Gastrocnemius medialis (tissue), 4 donors: ENCODE data around the gene HSD17B12. TPM values are rescaled to one million over a fixed set of nuclear protein-coding genes. Genes with fewer than 3 reads are reported as not detected.
"Not testable (repeated sequence)": the region's sequence is repeated elsewhere in the genome, so short reads cannot be mapped to it uniquely, and the experiment has no call there.

ENCODE experiments used
- ATAC-seq, 2 donors: fragments of 150-250 bp; one replicate each; pipeline ENCODE4 v1.9.1; 2016
- DNase-seq, 2 donors: peaks; one replicate each; pipeline ENCODE4 v3.0.0-alpha.2; 2019
- H3K27ac ChIP-seq, 4 donors: fragments of 200-600 bp; sonication (generic); 1 replicate in 1 of 4; 2 replicates in 3 of 4; pipeline ENCODE4 v1.5.1; 2016 to 2018; ENCODE audit warnings: mild to moderate bottlenecking in 2 of 4, moderate library complexity in 1 of 4
- H3K27me3 ChIP-seq, 3 donors: fragments of 200-600 bp; sonication (generic) in 2 of 3; 1 replicate in 1 of 3; 2 replicates in 2 of 3; pipeline versions ENCODE4 v1.5.1 to v1.6.0; 2016 to 2019; ENCODE audit warnings: mild to moderate bottlenecking in 1 of 3, moderate library complexity in 1 of 3
- H3K36me3 ChIP-seq, 2 donors: fragments of 200-600 bp; sonication (generic) in 1 of 2; one replicate each; pipeline ENCODE4 v1.5.1; 2017 to 2018
- H3K4me1 ChIP-seq, 2 donors: fragments of 200-600 bp; sonication (generic) in 1 of 2; one replicate each; pipeline ENCODE4 v1.5.1; 2016 to 2017; ENCODE audit warnings: mild to moderate bottlenecking in 2 of 2
- H3K4me3 ChIP-seq, 4 donors: fragments of 200-600 bp; sonication (generic) in 3 of 4; 1 replicate in 1 of 4; 2 replicates in 3 of 4; pipeline ENCODE4 v1.5.1; 2016 to 2019; ENCODE audit warnings: mild to moderate bottlenecking in 2 of 4
- H3K9me3 ChIP-seq, 3 donors: fragments of 200-600 bp; sonication (generic) in 2 of 3; 1 replicate in 1 of 3; 2 replicates in 2 of 3; pipeline ENCODE4 v1.5.1; 2016 to 2019
- POLR2A ChIP-seq, 2 donors: fragments of 450-650 bp; IDR thresholded peaks; one replicate each; pipeline ENCODE4 v1.6.1; 2017; ENCODE audit warnings: antibody characterized with exemption in 2 of 2, mild to moderate bottlenecking in 2 of 2, moderate library complexity in 2 of 2
- in situ Hi-C, 4 donors: fragments of 200-750 bp; cut with MboI; loops; one replicate each; pipeline versions ENCODE4 v1.15.0 to v1.8.0; 2017; ENCODE audit warnings: low sequenced_read_pairs in 4 of 4
- intact Hi-C: fragments of 100-400 bp; cut with DNase I; formaldehyde crosslinking; loops from one replicate; pipeline ENCODE4 v1.15.1; 2023; ENCODE audit warnings: low total_unique reads
- total RNA-seq, 4 donors: library from RNA; depleted of rRNA; stranded (reverse); fragments of >200 nt; gene quantifications; one replicate each; pipeline versions ENCODE4 v1.1.0 to v1.2.3, GENCODE V29; 2016
- TF ChIP-seq, protein P1 (sequence below), 5 experiments: fragments of 450-650 bp in 3 of 5; fragments of 200-600 bp in 2 of 5; sonication (generic) in 2 of 5; IDR thresholded peaks in 4 of 5; conservative IDR thresholded peaks in 1 of 5; 1 replicate in 4 of 5; 2 replicates in 1 of 5; pipeline ENCODE4 v1.5.1; 2016 to 2019; ENCODE audit warnings: antibody characterized with exemption in 5 of 5, mild to moderate bottlenecking in 3 of 5, moderate library complexity in 3 of 5

HSD17B12 gene
- total RNA-seq, 4 donors from 2014 or later = 20.5 to 41.1 (median 28.6) TPM

DNA sequence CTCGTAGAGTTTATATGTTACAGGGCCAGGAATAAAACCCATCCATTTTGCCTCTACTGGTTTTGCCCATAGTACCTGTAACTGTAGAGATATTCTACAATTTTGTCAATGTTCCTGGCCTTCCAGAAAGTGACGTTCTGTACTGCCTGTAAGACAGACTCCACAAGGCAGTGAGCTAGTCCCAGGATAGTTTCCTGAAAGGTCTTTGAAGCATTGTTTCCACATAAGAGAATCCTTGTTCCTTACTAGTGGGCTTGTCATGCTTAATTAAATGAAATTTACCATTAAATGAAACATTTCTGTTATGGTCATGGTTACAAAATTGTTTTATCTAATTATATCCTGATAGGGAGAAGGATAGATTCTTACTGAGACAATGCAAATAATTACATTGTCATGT, 80.4 kb downstream of the HSD17B12 start:
- intact Hi-C loops = no loop called here
- ATAC-seq = no peak

DNA sequence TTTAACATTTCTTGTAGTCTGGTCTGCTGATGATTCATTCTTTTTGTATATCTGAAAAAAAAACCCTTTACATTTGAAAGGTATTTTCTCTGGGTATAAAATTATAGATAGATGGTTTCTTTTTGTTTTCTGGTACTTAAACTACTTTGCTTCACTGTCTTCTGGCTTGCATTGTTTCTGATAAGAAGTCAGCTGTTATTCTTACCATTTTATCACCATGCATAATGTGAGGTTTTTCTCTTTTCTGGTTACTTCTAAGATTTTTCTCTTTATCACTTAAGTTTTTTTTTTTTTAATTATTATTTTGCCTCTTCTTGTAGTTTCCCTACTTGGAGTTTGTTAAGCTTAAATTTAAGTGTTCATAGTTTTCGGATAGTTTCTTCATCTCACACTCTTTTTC, 84.7 kb downstream of the HSD17B12 start:
- H3K27ac ChIP-seq = no peak overlapping the region
- in situ Hi-C loops (no loop called here), intact Hi-C loops (no loop called here)
- H3K36me3 ChIP-seq = no peaks in the 10 kb centered on the region
- no peak for ATAC-seq
- no peak overlapping the region for H3K4me3 ChIP-seq
- H3K9me3 ChIP-seq = no peaks in the 10 kb centered on the region
- no peaks in the 10 kb centered on the region for H3K4me1 ChIP-seq
- TF ChIP-seq, protein P1, sequence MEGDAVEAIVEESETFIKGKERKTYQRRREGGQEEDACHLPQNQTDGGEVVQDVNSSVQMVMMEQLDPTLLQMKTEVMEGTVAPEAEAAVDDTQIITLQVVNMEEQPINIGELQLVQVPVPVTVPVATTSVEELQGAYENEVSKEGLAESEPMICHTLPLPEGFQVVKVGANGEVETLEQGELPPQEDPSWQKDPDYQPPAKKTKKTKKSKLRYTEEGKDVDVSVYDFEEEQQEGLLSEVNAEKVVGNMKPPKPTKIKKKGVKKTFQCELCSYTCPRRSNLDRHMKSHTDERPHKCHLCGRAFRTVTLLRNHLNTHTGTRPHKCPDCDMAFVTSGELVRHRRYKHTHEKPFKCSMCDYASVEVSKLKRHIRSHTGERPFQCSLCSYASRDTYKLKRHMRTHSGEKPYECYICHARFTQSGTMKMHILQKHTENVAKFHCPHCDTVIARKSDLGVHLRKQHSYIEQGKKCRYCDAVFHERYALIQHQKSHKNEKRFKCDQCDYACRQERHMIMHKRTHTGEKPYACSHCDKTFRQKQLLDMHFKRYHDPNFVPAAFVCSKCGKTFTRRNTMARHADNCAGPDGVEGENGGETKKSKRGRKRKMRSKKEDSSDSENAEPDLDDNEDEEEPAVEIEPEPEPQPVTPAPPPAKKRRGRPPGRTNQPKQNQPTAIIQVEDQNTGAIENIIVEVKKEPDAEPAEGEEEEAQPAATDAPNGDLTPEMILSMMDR (IDR thresholded peaks at IDR 0.05 in 4 of 5, conservative IDR thresholded peaks at IDR 0.05 in 1 of 5) = no peak
- TF ChIP-seq POLR2A (IDR thresholded peaks at IDR 0.05) = no peak
- no peak for DNase-seq
- no peaks in the 10 kb centered on the region for H3K27me3 ChIP-seq

More for the DNA sequence above, 80.4 kb downstream of the HSD17B12 start:
- no peaks in the 10 kb centered on the region for H3K4me1 ChIP-seq
- no peaks in the 10 kb centered on the region for H3K9me3 ChIP-seq
- no peaks in the 10 kb centered on the region for H3K27me3 ChIP-seq
- no peak overlapping the region for H3K4me3 ChIP-seq
- no peak for DNase-seq
- TF ChIP-seq POLR2A (IDR thresholded peaks at IDR 0.05) = no peak
- TF ChIP-seq, protein P1 (IDR thresholded peaks at IDR 0.05 in 4 of 5, conservative IDR thresholded peaks at IDR 0.05 in 1 of 5) = no peak
- H3K27ac ChIP-seq = no peak overlapping the region
- in situ Hi-C loops = no loop called here
- no peaks in the 10 kb centered on the region for H3K36me3 ChIP-seq

DNA sequence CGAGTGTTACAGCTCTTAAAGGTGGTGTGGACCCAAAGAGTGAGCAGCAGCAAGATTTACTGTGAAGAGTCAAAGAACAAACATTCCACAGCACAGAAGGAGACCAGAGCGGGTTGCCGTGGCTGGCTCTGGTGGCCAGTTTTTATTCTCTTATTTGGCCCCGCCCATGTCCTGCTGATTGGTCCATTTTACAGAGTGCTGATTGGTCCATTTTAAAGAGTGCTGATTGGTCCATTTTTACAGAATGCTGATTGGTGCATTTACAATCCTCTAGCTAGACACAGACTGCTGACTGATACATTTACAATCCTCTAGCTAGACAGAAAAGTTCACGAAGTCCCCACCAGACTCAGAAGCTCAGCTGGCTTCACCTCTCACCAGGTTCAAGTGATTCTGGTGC, 88.1 kb downstream of the HSD17B12 start:
- H3K4me3 ChIP-seq, H3K36me3 ChIP-seq, H3K9me3 ChIP-seq, in situ Hi-C loops, intact Hi-C loops, H3K4me1 ChIP-seq, ATAC-seq, H3K27me3 ChIP-seq, DNase-seq, H3K27ac ChIP-seq: not testable (repeated sequence)

DNA sequence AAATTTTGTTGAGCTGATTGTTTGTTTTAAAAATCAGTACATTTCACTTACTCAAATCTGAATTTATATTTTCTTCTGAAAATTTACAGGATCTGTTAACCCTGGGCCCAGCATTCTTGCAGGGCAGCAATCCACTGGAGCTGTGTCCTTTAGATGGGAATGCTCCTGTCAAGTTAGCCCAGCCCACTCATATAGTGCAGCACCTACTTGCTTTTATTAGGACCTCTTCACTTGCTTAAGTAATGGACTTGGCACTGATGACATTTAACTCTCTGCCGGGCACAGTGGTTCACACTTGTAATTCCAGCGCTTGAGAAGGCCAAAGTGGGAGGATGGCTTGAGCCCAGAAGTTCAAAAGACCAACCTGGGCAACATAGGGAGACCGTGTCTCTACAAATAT, 89.6 kb downstream of the HSD17B12 start:
- no peak overlapping the region for H3K27ac ChIP-seq
- intact Hi-C loops = no loop called here
- in situ Hi-C loops = no loop called here
- no peaks in the 10 kb centered on the region for H3K27me3 ChIP-seq
- H3K4me3 ChIP-seq = no peak overlapping the region
- H3K4me1 ChIP-seq = no peaks in the 10 kb centered on the region
- H3K36me3 ChIP-seq = no peaks in the 10 kb centered on the region
- TF ChIP-seq, protein P1 (IDR thresholded peaks at IDR 0.05 in 4 of 5, conservative IDR thresholded peaks at IDR 0.05 in 1 of 5) = no peak
- TF ChIP-seq POLR2A (IDR thresholded peaks at IDR 0.05) = no peak
- DNase-seq (no peak), ATAC-seq (no peak)
- no peaks in the 10 kb centered on the region for H3K9me3 ChIP-seq

DNA sequence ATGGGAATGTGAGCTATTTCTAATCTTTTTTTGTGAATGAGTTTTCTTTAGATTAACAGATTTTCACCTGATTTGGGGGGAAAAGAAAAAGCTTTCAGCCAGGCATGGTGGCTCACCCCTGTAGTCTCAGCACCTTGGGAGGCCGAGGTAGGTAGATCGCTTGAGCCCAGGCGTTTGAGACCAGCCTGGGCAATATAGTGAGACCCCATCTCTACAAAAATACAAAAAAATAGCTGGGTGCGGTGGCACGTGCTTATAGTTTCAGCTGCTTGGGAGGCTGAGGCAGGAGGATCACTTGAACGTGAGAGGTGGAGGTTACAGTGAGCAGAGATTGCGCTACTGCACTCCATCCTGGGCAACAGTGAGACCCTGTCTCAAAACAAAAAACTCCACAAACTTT, 92.2 kb downstream of the HSD17B12 start:
- Histone ChIP-seq H3K27me3 (no peaks in the 10 kb centered on the region), H3K4me1 (no peaks in the 10 kb centered on the region), H3K36me3 (no peaks in the 10 kb centered on the region), H3K27ac (no peak overlapping the region), H3K9me3 (no peaks in the 10 kb centered on the region), H3K4me3 (no peak overlapping the region)
- no peak for DNase-seq
- ATAC-seq = no peak
- in situ Hi-C loops (no loop called here), intact Hi-C loops (no loop called here)
- no peak for TF ChIP-seq POLR2A (IDR thresholded peaks at IDR 0.05)
- TF ChIP-seq, protein P1 (IDR thresholded peaks at IDR 0.05 in 4 of 5, conservative IDR thresholded peaks at IDR 0.05 in 1 of 5) = no peak
